H1 (cell line): ENCODE data around the gene LYAR.

ENCODE experiments used
- BACH1 ChIP-seq: IDR thresholded peaks from 2 replicates; pipeline ENCODE4 v1.6.1; 2012; ENCODE audit warnings: low read length, improper control_type of control experiment
- CEBPB ChIP-seq: IDR thresholded peaks from 2 replicates; pipeline ENCODE4 v1.6.1; 2012; ENCODE audit warnings: low read depth, low read length
- CTCF ChIP-seq, 3 experiments: IDR thresholded peaks; 1 replicate in 2 of 3; 2 replicates in 1 of 3; pipeline versions ENCODE4 v1.5.1 to v1.6.1; 2011; ENCODE audit warnings: low read length in 3 of 3, mild to moderate bottlenecking in 3 of 3, inconsistent platforms in 2 of 3, low read depth in 1 of 3, moderate library complexity in 1 of 3; ENCODE audit not compliant: insufficient read depth in 1 of 3; ENCODE audit errors: control extremely low read depth in 1 of 3
- EP300 ChIP-seq, 2 experiments: IDR thresholded peaks; 1 replicate in 1 of 2; 2 replicates in 1 of 2; pipeline ENCODE4 v1.6.1; 2011 to 2012; ENCODE audit warnings: low read depth in 2 of 2, low read length in 2 of 2, mild to moderate bottlenecking in 2 of 2, borderline replicate concordance in 1 of 2, inconsistent platforms in 1 of 2, moderate library complexity in 1 of 2
- EZH2 ChIP-seq: fragments of 200-600 bp; sonication (generic); IDR thresholded peaks from 2 replicates; pipeline ENCODE4 v1.7.1; 2012; ENCODE audit warnings: low read depth, mild to moderate bottlenecking, moderate library complexity, low read length, inconsistent platforms; ENCODE audit not compliant: severe bottlenecking
- GABPA ChIP-seq: IDR thresholded peaks from 2 replicates; pipeline ENCODE4 v1.6.1; 2011; ENCODE audit warnings: mild to moderate bottlenecking, low read length, moderate library complexity, borderline replicate concordance; ENCODE audit not compliant: insufficient read depth
- POLR2A ChIP-seq, 2 experiments: IDR thresholded peaks; 1 replicate in 1 of 2; 2 replicates in 1 of 2; pipeline ENCODE4 v1.6.1; 2011; ENCODE audit warnings: low read depth in 2 of 2, low read length in 2 of 2, mild to moderate bottlenecking in 2 of 2; ENCODE audit errors: control extremely low read depth in 1 of 2
- POLR2AphosphoS5 ChIP-seq: IDR thresholded peaks from 2 replicates; pipeline ENCODE4 v1.6.1; 2011; ENCODE audit warnings: low read depth, low read length
- SRF ChIP-seq: IDR thresholded peaks from 2 replicates; pipeline ENCODE4 v1.6.1; 2011; ENCODE audit warnings: mild to moderate bottlenecking, low read depth, low read length, moderate library complexity
- YY1 ChIP-seq: IDR thresholded peaks from 2 replicates; pipeline ENCODE4 v1.6.1; 2011; ENCODE audit warnings: low read depth, mild to moderate bottlenecking, low read length
- TF ChIP-seq, protein P1 (sequence below): IDR thresholded peaks from 2 replicates; pipeline ENCODE4 v1.6.1; 2012; ENCODE audit warnings: inconsistent platforms
- TF ChIP-seq, protein P2 (sequence below): IDR thresholded peaks from 2 replicates; pipeline ENCODE4 v1.6.1; 2011; ENCODE audit warnings: low read length, improper control_type of control experiment

DNA sequence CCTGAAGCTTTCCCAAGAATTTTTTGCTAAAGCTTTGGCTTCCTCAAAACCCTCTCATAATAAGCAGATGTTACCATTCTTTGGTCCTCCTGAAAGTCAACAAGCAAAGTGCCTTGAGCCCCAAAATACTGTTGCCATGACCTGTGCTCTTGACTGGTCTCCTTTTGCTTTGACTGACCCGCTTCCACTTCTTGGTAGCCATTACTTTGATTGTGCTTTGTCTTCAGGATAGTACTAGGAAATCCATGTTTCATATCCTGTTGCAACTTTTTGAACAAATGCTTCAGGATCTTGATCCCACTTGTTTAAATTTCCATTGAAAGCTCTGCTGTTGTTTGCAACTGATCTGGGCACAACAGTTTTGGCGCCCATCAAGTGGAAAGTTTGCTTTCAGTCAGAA is 56.3 kb downstream of the LYAR start:
- no peak for TF ChIP-seq CTCF (IDR thresholded peaks at IDR 0.05; ENCODE audit: control extremely low read depth in 1 of 3, insufficient read depth in 1 of 3, low read depth in 1 of 3, low read length in 3 of 3)
- TF ChIP-seq POLR2A (IDR thresholded peaks at IDR 0.05; ENCODE audit: control extremely low read depth in 1 of 2, low read depth in 2 of 2, low read length in 2 of 2): no peak
- no peak for TF ChIP-seq GABPA
- no peak for TF ChIP-seq EZH2
- no peak for TF ChIP-seq BACH1
- TF ChIP-seq EP300 (IDR thresholded peaks at IDR 0.05; ENCODE audit: borderline replicate concordance in 1 of 2, low read depth in 2 of 2, low read length in 2 of 2): no peak
- TF ChIP-seq SRF: no peak
- TF ChIP-seq, protein P1, sequence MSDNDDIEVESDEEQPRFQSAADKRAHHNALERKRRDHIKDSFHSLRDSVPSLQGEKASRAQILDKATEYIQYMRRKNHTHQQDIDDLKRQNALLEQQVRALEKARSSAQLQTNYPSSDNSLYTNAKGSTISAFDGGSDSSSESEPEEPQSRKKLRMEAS: no peak
- no peak for TF ChIP-seq POLR2AphosphoS5
- TF ChIP-seq YY1: no peak
- no peak for TF ChIP-seq CEBPB
- TF ChIP-seq, protein P2, sequence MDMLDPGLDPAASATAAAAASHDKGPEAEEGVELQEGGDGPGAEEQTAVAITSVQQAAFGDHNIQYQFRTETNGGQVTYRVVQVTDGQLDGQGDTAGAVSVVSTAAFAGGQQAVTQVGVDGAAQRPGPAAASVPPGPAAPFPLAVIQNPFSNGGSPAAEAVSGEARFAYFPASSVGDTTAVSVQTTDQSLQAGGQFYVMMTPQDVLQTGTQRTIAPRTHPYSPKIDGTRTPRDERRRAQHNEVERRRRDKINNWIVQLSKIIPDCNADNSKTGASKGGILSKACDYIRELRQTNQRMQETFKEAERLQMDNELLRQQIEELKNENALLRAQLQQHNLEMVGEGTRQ: no peak
